WTC11 (cell line): ENCODE data around the gene ROPN1.

Experiments
- CREM ChIP-seq: sonication (generic); formaldehyde crosslinking; IDR thresholded peaks from 2 replicates; pipeline ENCODE4 v1.8.1; 2022; ENCODE audit warnings: mild to moderate bottlenecking, missing genetic modification reagents, moderate library complexity
- TF ChIP-seq, protein P1 (sequence below): sonication (generic); formaldehyde crosslinking; IDR thresholded peaks from 2 replicates; pipeline ENCODE4 v1.8.1; 2022; ENCODE audit warnings: low read depth, mild to moderate bottlenecking, moderate library complexity, missing genetic modification reagents, borderline replicate concordance
- TF ChIP-seq, protein P2 (sequence below): sonication (generic); formaldehyde crosslinking; IDR thresholded peaks from 2 replicates; pipeline ENCODE4 v1.8.0; 2022; ENCODE audit warnings: mild to moderate bottlenecking, missing genetic modification reagents
- TF ChIP-seq, protein P3 (sequence below): fragments of 200-600 bp; IDR thresholded peaks from 2 replicates; pipeline ENCODE4 v1.8.0; 2022; ENCODE audit warnings: antibody characterized with exemption

DNA sequence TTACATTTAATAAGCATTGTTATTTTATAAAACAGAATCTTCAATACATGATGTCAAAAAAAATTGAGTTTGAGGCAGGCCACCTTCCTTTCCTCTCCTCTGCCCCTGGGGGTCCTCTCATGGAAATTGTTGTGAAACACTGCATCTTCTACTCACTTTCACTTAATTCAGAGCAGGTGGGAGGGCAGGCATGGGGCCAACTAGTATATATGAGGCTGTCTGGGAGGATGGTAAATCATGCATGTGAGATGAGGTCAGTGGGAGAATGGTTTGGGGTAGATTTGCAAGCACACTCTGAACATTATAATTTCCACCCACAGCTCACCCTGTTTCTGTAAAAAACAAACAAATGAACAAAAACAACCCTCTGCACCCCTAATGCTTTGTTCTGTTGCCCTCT lies 20.5 kb downstream of the ROPN1 start:
- TF ChIP-seq, protein P1, sequence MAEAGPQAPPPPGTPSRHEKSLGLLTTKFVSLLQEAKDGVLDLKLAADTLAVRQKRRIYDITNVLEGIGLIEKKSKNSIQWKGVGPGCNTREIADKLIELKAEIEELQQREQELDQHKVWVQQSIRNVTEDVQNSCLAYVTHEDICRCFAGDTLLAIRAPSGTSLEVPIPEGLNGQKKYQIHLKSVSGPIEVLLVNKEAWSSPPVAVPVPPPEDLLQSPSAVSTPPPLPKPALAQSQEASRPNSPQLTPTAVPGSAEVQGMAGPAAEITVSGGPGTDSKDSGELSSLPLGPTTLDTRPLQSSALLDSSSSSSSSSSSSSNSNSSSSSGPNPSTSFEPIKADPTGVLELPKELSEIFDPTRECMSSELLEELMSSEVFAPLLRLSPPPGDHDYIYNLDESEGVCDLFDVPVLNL, result no peak
- TF ChIP-seq, protein P2, sequence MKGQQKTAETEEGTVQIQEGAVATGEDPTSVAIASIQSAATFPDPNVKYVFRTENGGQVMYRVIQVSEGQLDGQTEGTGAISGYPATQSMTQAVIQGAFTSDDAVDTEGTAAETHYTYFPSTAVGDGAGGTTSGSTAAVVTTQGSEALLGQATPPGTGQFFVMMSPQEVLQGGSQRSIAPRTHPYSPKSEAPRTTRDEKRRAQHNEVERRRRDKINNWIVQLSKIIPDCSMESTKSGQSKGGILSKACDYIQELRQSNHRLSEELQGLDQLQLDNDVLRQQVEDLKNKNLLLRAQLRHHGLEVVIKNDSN (CRISPR knock-in tag), result no peak
- TF ChIP-seq, protein P3, sequence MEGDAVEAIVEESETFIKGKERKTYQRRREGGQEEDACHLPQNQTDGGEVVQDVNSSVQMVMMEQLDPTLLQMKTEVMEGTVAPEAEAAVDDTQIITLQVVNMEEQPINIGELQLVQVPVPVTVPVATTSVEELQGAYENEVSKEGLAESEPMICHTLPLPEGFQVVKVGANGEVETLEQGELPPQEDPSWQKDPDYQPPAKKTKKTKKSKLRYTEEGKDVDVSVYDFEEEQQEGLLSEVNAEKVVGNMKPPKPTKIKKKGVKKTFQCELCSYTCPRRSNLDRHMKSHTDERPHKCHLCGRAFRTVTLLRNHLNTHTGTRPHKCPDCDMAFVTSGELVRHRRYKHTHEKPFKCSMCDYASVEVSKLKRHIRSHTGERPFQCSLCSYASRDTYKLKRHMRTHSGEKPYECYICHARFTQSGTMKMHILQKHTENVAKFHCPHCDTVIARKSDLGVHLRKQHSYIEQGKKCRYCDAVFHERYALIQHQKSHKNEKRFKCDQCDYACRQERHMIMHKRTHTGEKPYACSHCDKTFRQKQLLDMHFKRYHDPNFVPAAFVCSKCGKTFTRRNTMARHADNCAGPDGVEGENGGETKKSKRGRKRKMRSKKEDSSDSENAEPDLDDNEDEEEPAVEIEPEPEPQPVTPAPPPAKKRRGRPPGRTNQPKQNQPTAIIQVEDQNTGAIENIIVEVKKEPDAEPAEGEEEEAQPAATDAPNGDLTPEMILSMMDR, result no peak
- TF ChIP-seq CREM (CRISPR knock-in tag), result no peak
